Stimulated activated CD8-positive, alpha-beta memory T cell treated with anti-CD3 and anti-CD28 coated beads, Interleukin-12 subunit alpha, Interleukin-12 subunit beta, amount 100 ng/mL, for 1 hour (primary cell): ENCODE measurements around the gene FBXO41.
"Not testable (repeated sequence)": the region's sequence is repeated elsewhere in the genome, so short reads cannot be mapped to it uniquely, and the experiment has no call there.

Source experiments
- DNase-seq: peaks from one replicate; pipeline ENCODE4 v3.0.0-alpha.2; 2020; ENCODE audit warnings: low read depth

Gene FBXO41

GRCh38 chr2:73286134-73286655, 1.9 kb upstream of the FBXO41 start:
- no peak for DNase-seq

- no peak for DNase-seq
These were observed 971 bp upstream of the FBXO41 start for GRCh38 chr2:73285159-73285739.

DNA sequence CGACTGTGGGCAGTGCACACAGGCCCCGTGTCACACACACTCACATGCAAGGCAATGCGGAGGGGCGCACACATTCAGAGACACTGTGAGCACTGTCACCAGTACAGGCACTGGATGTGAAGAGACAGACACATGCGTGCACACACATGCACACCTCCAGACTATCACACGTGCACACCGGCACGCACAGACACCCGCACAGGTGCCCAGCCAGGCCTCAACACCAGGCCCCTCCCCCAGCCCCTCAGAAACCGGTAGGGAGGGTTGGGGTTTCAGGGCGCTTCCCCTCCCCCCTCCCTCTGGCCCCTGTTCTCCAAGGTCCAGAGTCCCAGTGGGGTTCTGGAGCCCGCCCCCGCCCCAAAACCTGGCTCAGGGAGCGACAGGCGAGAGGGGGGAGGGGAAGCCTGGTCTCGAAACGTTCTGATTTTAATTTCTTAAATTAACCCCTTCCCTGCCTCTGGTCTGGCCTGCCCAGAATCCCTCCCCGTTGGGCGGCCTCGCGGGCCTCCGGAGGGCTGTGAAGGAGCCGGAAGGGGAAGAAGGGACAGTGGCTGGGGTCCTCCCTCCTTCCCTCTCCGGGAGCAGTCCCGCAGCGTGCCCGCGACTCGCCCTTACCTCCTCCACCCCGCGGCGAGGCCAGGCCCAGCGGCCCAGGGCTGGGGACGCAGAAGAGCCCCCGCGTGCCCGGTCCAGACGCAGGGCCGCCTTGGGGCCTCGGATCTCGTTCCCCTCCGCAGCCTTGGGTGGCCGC, 558 bp downstream of the FBXO41 start:
- no peak for DNase-seq

DNA sequence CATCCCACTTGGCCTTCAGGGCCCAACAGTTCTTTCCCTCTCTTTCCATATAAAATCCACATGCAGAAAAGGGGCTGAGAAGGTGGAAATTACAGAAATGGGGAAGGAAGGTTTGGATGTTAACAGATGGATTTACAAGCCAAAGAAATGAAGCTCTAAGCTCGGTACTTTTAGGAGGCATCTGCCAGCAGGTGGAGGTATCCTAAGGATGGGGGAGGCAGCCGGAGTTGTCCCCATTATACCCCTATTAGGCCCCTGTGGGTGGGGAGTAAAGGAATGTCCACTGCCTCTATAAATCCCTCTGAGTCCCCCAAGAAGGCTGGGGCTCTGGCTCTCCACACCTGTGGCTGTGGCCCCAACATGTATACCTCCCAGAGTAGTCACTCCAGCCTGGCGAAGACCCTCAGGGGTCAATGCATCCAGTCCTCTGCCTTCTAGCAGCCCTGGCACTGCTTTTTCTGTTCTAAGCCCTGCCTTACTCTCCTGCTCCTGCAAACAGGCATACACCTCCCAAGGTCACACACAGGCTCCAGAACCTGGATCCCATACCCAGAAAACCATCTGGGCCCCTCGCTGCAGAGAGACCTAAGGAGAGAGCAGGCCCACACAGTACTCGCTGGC, 1.2 kb downstream of the FBXO41 start:
- DNase-seq, result no peak

DNA sequence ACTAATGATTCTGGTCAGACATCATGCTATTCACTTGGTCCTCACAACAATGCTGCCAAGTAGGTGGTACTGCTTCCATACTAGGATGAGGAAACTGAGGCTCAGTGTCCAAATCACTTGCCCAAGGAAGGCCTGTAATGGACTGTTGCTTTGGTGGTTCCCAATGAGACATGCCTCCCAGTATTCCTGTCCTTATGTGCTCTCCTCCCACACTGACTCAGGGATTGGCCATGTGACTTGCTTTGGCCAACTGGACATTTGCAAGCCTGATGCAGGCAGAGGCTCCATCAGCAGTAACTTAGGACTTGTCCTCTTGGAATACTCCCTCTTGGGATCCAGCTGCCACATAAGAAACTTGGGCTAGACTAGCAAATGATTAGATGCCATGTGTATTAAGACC, 3.0 kb downstream of the FBXO41 start:
- no peak for DNase-seq

DNA sequence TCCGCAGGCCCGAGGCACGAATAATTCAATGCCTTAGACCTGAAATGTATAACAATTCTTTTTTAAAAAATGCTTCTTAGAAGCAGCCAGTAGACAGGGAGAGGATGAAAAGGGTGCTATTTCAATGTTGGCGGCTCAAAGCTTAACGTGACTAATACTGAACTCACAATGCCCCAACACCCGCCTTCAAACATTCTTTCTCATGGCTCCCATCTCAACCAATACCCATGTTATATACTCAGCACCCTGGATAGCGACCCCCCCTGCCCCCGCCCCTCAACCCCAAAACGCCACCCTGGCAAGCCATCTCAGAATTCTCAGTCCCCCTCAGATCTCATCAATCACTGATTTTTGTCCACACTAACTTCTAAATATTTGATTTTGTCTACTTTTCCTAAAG, 4.4 kb downstream of the FBXO41 start:
- DNase-seq, result no peak

GRCh38 chr2:73272270-73272669, 12.0 kb downstream of the FBXO41 start:
- DNase-seq, result no peak

DNA sequence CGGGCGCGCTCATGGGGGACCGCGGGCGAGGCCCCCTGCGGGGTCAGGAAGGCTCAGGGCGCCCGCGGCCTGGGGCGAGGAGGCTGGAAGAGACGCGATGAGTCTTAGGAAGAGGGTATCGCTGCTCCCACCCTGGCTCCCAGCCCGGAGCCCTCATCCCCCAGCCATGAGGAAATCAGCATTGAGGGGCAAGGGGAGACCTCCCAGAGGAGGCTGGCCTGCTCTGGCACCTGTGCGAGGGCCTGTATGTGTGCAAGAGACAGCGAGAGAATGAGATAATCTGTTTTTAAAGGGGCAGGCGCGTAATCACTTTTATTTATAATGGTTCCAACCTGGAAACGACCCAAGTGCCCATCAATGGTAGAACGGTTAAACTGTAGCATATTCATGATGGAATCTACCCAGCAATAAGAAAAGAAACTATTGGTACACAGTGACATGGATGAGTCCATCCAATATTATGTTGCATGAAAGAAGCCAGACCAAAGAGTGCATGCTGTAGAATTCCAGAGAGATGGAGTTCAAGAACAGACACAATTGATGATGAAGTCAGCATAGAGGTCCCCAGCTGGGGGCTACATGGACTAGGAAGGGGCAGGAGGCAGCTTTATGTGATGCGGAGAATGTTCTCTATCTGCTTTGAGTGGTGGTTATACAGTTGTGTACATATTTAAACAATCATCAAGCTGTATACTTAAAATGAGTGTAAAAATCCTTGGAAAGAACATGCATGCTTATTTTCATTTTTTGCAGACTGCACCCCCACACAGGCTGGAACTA, 14.4 kb downstream of the FBXO41 start:
- no peak for DNase-seq

GRCh38 chr2:73268830-73269685, 15.2 kb downstream of the FBXO41 start:
- DNase-seq, result peak; percentile 59

GRCh38 chr2:73268366-73268829, 15.9 kb downstream of the FBXO41 start:
- DNase-seq, result no peak

DNA sequence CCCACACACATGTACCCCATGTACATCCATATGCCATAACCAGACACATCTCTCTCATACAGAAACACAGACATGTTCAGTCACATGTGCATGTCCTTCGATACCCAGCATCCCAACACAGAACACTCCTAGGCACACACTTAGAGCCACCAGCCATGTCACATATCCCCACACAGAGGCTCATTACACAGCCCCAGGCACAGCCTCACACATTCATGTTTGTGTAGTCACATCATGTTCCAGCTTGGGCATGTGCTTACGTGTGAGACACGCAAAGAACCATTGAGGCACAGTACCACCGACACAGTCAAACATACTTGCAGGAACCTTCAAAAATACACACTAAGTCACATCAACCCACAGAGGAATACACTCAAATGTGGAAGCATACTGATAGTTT, 17.3 kb downstream of the FBXO41 start:
- no peak for DNase-seq

DNA sequence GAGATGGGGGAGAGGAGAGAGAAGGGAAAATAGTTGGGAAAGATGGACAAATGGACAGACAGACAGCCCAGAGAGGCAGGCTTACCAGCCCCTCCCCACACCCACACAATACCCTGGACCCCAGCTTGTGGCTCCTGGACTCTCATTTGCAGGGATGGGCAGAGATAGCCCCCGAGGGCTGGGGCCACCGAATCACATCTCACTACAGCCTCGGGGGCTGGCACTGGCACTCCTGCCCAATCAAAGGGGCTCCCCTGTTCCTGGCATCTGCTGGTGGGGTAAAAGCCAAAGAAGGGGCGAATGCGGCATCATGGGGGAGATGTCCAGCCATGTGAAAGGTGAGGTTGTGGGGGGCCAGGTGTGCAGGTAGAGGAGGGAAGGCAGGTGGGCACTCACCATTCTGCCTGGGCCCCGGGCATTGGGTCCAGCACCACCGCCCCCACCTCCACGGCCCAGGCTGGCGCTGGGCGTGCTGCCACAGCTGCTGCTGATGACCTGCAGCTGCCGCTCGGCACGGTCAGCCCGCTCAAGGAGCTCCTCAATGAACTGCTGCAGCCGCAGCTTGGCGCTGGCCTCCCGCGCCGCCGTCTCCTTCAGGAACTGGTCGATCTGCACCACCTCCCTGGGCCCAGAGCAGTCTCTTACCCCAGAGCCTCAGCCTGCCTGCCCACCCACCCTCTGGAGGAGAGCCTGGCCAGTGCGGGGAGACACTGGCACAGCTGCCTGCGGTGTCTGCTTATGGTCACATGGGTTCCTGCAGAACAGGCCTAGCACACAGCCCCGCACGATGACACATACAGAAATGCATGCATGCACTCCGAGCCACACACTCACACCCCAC, 18.0 kb downstream of the FBXO41 start:
- DNase-seq, result no peak

DNA sequence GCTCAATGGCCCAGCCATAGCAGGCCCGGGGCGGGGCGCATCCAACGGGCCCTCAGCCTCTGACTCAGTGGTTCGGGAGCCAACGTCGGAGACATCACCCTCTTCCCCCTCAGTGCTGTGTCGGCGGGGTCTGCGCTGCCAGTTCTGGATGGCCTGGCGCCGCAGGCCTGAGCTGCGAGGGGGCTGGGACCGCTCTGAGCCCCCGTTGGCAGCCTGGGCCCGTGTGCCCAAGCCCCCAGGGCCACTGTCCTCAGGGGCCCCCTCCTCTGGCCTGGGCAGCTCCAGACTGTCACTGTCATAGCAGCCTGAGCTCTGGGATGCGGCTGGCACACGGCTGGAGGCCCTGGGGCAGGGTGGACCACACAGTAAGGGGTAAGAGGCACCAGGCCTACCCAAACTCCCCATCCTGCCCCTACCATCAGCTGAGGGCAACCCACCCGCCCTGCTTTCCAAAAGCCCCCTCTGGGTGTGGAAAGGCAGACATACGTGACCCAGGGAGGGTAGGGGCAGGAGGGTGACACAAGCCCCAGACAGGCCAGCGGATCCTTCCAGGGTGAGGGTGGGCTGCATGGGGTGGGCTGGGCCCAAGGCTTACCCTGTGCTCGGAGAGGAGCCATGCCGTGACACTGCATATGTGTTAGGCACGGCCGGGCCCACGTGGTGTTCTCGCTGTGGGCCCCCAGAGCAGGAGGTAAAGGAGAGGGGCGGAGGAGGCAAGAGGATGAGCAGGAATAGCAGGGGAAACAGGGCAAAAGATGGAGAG, 18.8 kb downstream of the FBXO41 start:
- no peak for DNase-seq

DNA sequence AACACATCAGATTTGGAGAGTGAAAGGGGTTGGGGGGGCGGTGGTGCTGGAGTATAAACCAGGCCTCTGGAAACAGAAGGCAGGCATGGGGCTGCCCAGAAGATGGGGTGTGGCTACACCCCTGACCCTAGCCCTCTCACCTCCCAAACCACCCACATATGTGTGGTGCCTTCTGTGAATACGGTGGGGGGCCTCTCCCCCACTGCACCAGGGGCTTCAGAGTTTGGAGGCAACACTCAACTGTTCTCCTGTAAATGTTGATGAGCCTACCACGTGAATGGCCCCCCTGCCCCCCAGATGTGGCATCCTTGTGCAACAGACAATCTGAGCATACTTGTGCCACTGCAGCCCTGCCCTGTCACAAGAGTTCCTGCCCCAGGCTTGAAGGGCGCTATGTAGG, 19.5 kb downstream of the FBXO41 start:
- no peak for DNase-seq

- DNase-seq, result no peak
These were observed 20.0 kb downstream of the FBXO41 start for GRCh38 chr2:73264332-73264606.

GRCh38 chr2:73263540-73264331, 20.5 kb downstream of the FBXO41 start:
- no peak for DNase-seq

- not testable (repeated sequence) for DNase-seq
These were observed 21.4 kb downstream of the FBXO41 start for GRCh38 chr2:73262691-73263429.

GRCh38 chr2:73262108-73262651, 22.1 kb downstream of the FBXO41 start:
- DNase-seq, result no peak
